SJSA1 (cell line): ENCODE data around the gene OR10A6. TPM values are rescaled to one million over a fixed set of nuclear protein-coding genes. Genes with fewer than 3 reads are reported as not detected.

ENCODE experiments used
- DNase-seq, 2 experiments: peaks; one replicate each; pipeline ENCODE4 v3.0.0-alpha.2; 2015 to 2020; ENCODE audit warnings: low spot score in 2 of 2, low read depth in 1 of 2
- H3K27ac ChIP-seq: fragments of 250-450 bp; sonication (Bioruptor Pico); 2 replicates; pipeline ENCODE4 v1.5.1; 2020; ENCODE audit warnings: mild to moderate bottlenecking, moderate library complexity
- H3K27me3 ChIP-seq: fragments of 250-450 bp; sonication (Bioruptor Pico); replicated peaks from 2 replicates; pipeline ENCODE4 v1.5.1; 2020; ENCODE audit warnings: mild to moderate bottlenecking, moderate library complexity
- H3K36me3 ChIP-seq: fragments of 250-450 bp; sonication (Bioruptor Pico); 2 replicates; pipeline ENCODE4 v1.5.1; 2020; ENCODE audit warnings: mild to moderate bottlenecking
- H3K4me1 ChIP-seq: fragments of 250-450 bp; sonication (Bioruptor Pico); replicated peaks from 2 replicates; pipeline ENCODE4 v1.6.1; 2021; ENCODE audit warnings: mild to moderate bottlenecking
- H3K4me3 ChIP-seq: fragments of 250-450 bp; sonication (Bioruptor Pico); 2 replicates; pipeline ENCODE4 v1.5.1; 2020; ENCODE audit warnings: mild to moderate bottlenecking
- H3K9me3 ChIP-seq: fragments of 250-450 bp; sonication (Bioruptor Pico); replicated peaks from 2 replicates; pipeline ENCODE4 v1.5.1; 2020; ENCODE audit warnings: mild to moderate bottlenecking
- total RNA-seq: library from RNA; depleted of rRNA; stranded (reverse); fragments of >200 nt; shearing (Covaris generic); gene quantifications from 2 replicates; pipeline ENCODE4 v1.2.3, GENCODE V29; 2014

The OR10A6 gene
- total RNA-seq, 1 experiment from 2014 or later, result not detected

- Histone ChIP-seq H3K36me3 (no peaks in the 10 kb centered on the region), H3K4me1 (peaks cover 21% of the 10 kb centered on the region), H3K27me3 (no peaks in the 10 kb centered on the region), H3K4me3 (no peak overlapping the region; the same call in 1 of the 2 replicates), H3K27ac (0 out of 2 replicates have a peak overlapping the region, but pooled peaks have one; percentile 25), H3K9me3 (no peaks in the 10 kb centered on the region)
- DNase-seq, result peak in 1 of 2 experiments; percentile 39
These were observed 26.2 kb downstream of the OR10A6 start for GRCh38 chr11:7904917-7905316.

- DNase-seq, result no peak
- Histone ChIP-seq H3K4me1 (peaks cover 21% of the 10 kb centered on the region), H3K36me3 (no peaks in the 10 kb centered on the region), H3K9me3 (no peaks in the 10 kb centered on the region), H3K27ac (no peak overlapping the region), H3K4me3 (no peak overlapping the region), H3K27me3 (no peaks in the 10 kb centered on the region)
These were observed 27.1 kb downstream of the OR10A6 start for GRCh38 chr11:7903940-7904339.

GRCh38 chr11:7901319-7901854, 29.7 kb downstream of the OR10A6 start:
- Histone ChIP-seq H3K36me3 (no peaks in the 10 kb centered on the region), H3K4me3 (no peak overlapping the region), H3K27me3 (no peaks in the 10 kb centered on the region), H3K27ac (no peak overlapping the region), H3K9me3 (no peaks in the 10 kb centered on the region), H3K4me1 (peaks cover 13% of the 10 kb centered on the region)
- DNase-seq, result no peak

- H3K27me3 ChIP-seq, result no peaks in the 10 kb centered on the region
- H3K4me1 ChIP-seq, result peaks cover 7% of the 10 kb centered on the region
- no peak overlapping the region for H3K4me3 ChIP-seq
- H3K36me3 ChIP-seq, result no peaks in the 10 kb centered on the region
- no peak for DNase-seq
- no peak overlapping the region for H3K27ac ChIP-seq
- no peaks in the 10 kb centered on the region for H3K9me3 ChIP-seq
These were observed 30.4 kb downstream of the OR10A6 start for GRCh38 chr11:7900686-7901085.

- H3K27ac ChIP-seq, result no peak overlapping the region
- H3K4me1 ChIP-seq, result no peaks in the 10 kb centered on the region
- H3K27me3 ChIP-seq, result no peaks in the 10 kb centered on the region
- no peaks in the 10 kb centered on the region for H3K9me3 ChIP-seq
- no peaks in the 10 kb centered on the region for H3K36me3 ChIP-seq
- DNase-seq, result no peak
- no peak overlapping the region for H3K4me3 ChIP-seq
These were observed 31.6 kb downstream of the OR10A6 start for GRCh38 chr11:7899418-7899817.

- no peaks in the 10 kb centered on the region for H3K9me3 ChIP-seq
- H3K27me3 ChIP-seq, result no peaks in the 10 kb centered on the region
- H3K4me3 ChIP-seq, result no peak overlapping the region
- no peaks in the 10 kb centered on the region for H3K36me3 ChIP-seq
- H3K4me1 ChIP-seq, result no peaks in the 10 kb centered on the region
- DNase-seq, result no peak
- no peak overlapping the region for H3K27ac ChIP-seq
These were observed 32.3 kb downstream of the OR10A6 start for GRCh38 chr11:7898666-7899283.

- peaks cover 18% of the 10 kb centered on the region for H3K4me1 ChIP-seq
- H3K27me3 ChIP-seq, result no peaks in the 10 kb centered on the region
- no peak overlapping the region for H3K27ac ChIP-seq
- no peak overlapping the region for H3K4me3 ChIP-seq
- no peak for DNase-seq
- H3K9me3 ChIP-seq, result no peaks in the 10 kb centered on the region
- no peaks in the 10 kb centered on the region for H3K36me3 ChIP-seq
These were observed 34.9 kb downstream of the OR10A6 start for GRCh38 chr11:7896009-7896785.

- Histone ChIP-seq H3K4me3 (no peak overlapping the region), H3K27ac (no peak overlapping the region), H3K27me3 (no peaks in the 10 kb centered on the region), H3K4me1 (peaks cover 24% of the 10 kb centered on the region), H3K36me3 (no peaks in the 10 kb centered on the region), H3K9me3 (no peaks in the 10 kb centered on the region)
- DNase-seq, result no peak
These were observed 36.8 kb downstream of the OR10A6 start for GRCh38 chr11:7894251-7894650.

GRCh38 chr11:7893796-7894195, 37.3 kb downstream of the OR10A6 start:
- no peaks in the 10 kb centered on the region for H3K9me3 ChIP-seq
- DNase-seq, result no peak

GRCh38 chr11:7892840-7893254, 38.2 kb downstream of the OR10A6 start:
- H3K27ac ChIP-seq, result peak overlapping the region; percentile 81
- H3K27me3 ChIP-seq, result no peaks in the 10 kb centered on the region
- H3K36me3 ChIP-seq, result no peaks in the 10 kb centered on the region
- DNase-seq, result peak in 1 of 2 experiments; percentile 58
- H3K9me3 ChIP-seq, result no peaks in the 10 kb centered on the region
- no peak overlapping the region for H3K4me3 ChIP-seq
- H3K4me1 ChIP-seq, result peaks cover 24% of the 10 kb centered on the region

More at GRCh38 chr11:7893796-7894195, 37.3 kb downstream of the OR10A6 start:
- no peaks in the 10 kb centered on the region for H3K27me3 ChIP-seq
- H3K4me3 ChIP-seq, result no peak overlapping the region
- no peak overlapping the region for H3K27ac ChIP-seq
- no peaks in the 10 kb centered on the region for H3K36me3 ChIP-seq
- H3K4me1 ChIP-seq, result peaks cover 24% of the 10 kb centered on the region

GRCh38 chr11:7892059-7892699, 38.9 kb downstream of the OR10A6 start:
- Histone ChIP-seq H3K36me3 (no peaks in the 10 kb centered on the region), H3K4me1 (peaks cover 24% of the 10 kb centered on the region), H3K9me3 (no peaks in the 10 kb centered on the region), H3K27me3 (no peaks in the 10 kb centered on the region), H3K4me3 (no peak overlapping the region), H3K27ac (peak overlapping the region; percentile 81)
- peak; percentile 44 to 48 for DNase-seq

- H3K4me1 ChIP-seq, result peaks cover 24% of the 10 kb centered on the region
- H3K4me3 ChIP-seq, result no peak overlapping the region
- no peaks in the 10 kb centered on the region for H3K9me3 ChIP-seq
- no peaks in the 10 kb centered on the region for H3K27me3 ChIP-seq
- 0 out of 2 replicates have a peak overlapping the region, but pooled peaks have one; percentile 9 for H3K27ac ChIP-seq
- no peaks in the 10 kb centered on the region for H3K36me3 ChIP-seq
- no peak for DNase-seq
These were observed 40.5 kb downstream of the OR10A6 start for GRCh38 chr11:7890417-7891172.

- Histone ChIP-seq H3K36me3 (no peaks in the 10 kb centered on the region), H3K4me3 (no peak overlapping the region), H3K27me3 (no peaks in the 10 kb centered on the region), H3K27ac (0 out of 2 replicates have a peak overlapping the region, but pooled peaks have one; percentile 9), H3K9me3 (no peaks in the 10 kb centered on the region), H3K4me1 (peaks cover 24% of the 10 kb centered on the region)
- no peak for DNase-seq
These were observed 41.1 kb downstream of the OR10A6 start for GRCh38 chr11:7889985-7890384.
